Central memory CD4-positive, alpha-beta T cell (primary cell): ENCODE data around the gene SEC16A.

Source experiments
- DNase-seq: peaks from one replicate; pipeline ENCODE4 v3.0.0; 2022

The SEC16A gene

GRCh38 chr9:136519263-136520052 lies 36.6 kb upstream of the SEC16A start:
- DNase-seq, result no peak

GRCh38 chr9:136518623-136519022 lies 35.8 kb upstream of the SEC16A start:
- no peak for DNase-seq

GRCh38 chr9:136517950-136518349 lies 35.1 kb upstream of the SEC16A start:
- no peak for DNase-seq

GRCh38 chr9:136517012-136517743 lies 34.3 kb upstream of the SEC16A start:
- DNase-seq, result no peak

- DNase-seq, result no peak
These were observed 33.4 kb upstream of the SEC16A start for GRCh38 chr9:136516191-136516654.

GRCh38 chr9:136515276-136515675 lies 32.4 kb upstream of the SEC16A start:
- no peak for DNase-seq

GRCh38 chr9:136514022-136514714 lies 31.3 kb upstream of the SEC16A start:
- no peak for DNase-seq

GRCh38 chr9:136513191-136513590 lies 30.4 kb upstream of the SEC16A start:
- no peak for DNase-seq

GRCh38 chr9:136512651-136513071 lies 29.8 kb upstream of the SEC16A start:
- no peak for DNase-seq

GRCh38 chr9:136511670-136512592 lies 29.1 kb upstream of the SEC16A start:
- no peak for DNase-seq

- DNase-seq, result no peak
These were observed 28.4 kb upstream of the SEC16A start for GRCh38 chr9:136511144-136511669.

- no peak for DNase-seq
These were observed 27.7 kb upstream of the SEC16A start for GRCh38 chr9:136510561-136510960.

- DNase-seq, result no peak
These were observed 26.7 kb upstream of the SEC16A start for GRCh38 chr9:136509549-136509948.

- DNase-seq, result no peak
These were observed 26.1 kb upstream of the SEC16A start for GRCh38 chr9:136508729-136509500.

- DNase-seq, result no peak
These were observed 25.1 kb upstream of the SEC16A start for GRCh38 chr9:136507992-136508375.

GRCh38 chr9:136507221-136507991 lies 24.6 kb upstream of the SEC16A start:
- DNase-seq, result no peak

GRCh38 chr9:136506425-136506824 lies 23.6 kb upstream of the SEC16A start:
- no peak for DNase-seq

GRCh38 chr9:136505406-136506403 lies 22.9 kb upstream of the SEC16A start:
- DNase-seq, result no peak
